HEK293 (cell line): ENCODE results near the gene OPCML.

Source experiments
- CTCF ChIA-PET: fragments of 350-600 bp; formaldehyde crosslinking; extraction: SDS; loops from one replicate; lab custom pipeline; 2021; ENCODE audit warnings: antibody characterized with exemption; lab: Yijun Ruan, JAX
- POLR2A ChIA-PET: fragments of 300-600 bp; formaldehyde crosslinking; extraction: SDS; loops from one replicate; lab custom pipeline; 2020; ENCODE audit warnings: antibody characterized with exemption, inconsistent platforms; lab: Yijun Ruan, JAX
- H3K27ac ChIP-seq: fragments of 200-500 bp; sonication (Bioruptor generic); 2 replicates; pipeline ENCODE4 v1.5.1; 2014; ENCODE audit warnings: low read depth, low read length, control low read depth, inconsistent platforms; ENCODE audit errors: extremely low read depth
- H3K36me3 ChIP-seq, 2 experiments: fragments of 200-500 bp in 1 of 2; sonication (Bioruptor generic) in 1 of 2; 1 replicate in 1 of 2; 2 replicates in 1 of 2; pipeline ENCODE4 v1.5.1; 2014 to 2017; ENCODE audit warnings: inconsistent platforms in 2 of 2, low read length in 2 of 2; ENCODE audit not compliant: control insufficient read depth in 2 of 2, insufficient read depth in 1 of 2
- H3K4me1 ChIP-seq: fragments of 200-500 bp; sonication (Bioruptor generic); 2 replicates; pipeline ENCODE4 v1.5.1; 2014; ENCODE audit warnings: mild to moderate bottlenecking, low read length, inconsistent platforms; ENCODE audit not compliant: control insufficient read depth, insufficient read depth
- H3K4me3 ChIP-seq: 2 replicates; pipeline ENCODE4 v1.5.1; 2011; ENCODE audit warnings: low read depth, mild to moderate bottlenecking, control low read depth, low read length, moderate library complexity
- H3K9me3 ChIP-seq: fragments of 200-500 bp; sonication (Bioruptor generic); 2 replicates; pipeline ENCODE4 v1.5.1; 2014; ENCODE audit warnings: low read depth, low read length, inconsistent platforms; ENCODE audit not compliant: control insufficient read depth, insufficient read depth
- EGR2 ChIP-seq: fragments of 450-650 bp; formaldehyde crosslinking; IDR thresholded peaks from 2 replicates; pipeline ENCODE4 v1.5.1; 2016; ENCODE audit warnings: low read depth, missing biosample characterization, missing genetic modification characterization
- GLIS2 ChIP-seq: fragments of 450-650 bp; formaldehyde crosslinking; IDR thresholded peaks from 2 replicates; pipeline ENCODE4 v1.5.1; 2016; ENCODE audit warnings: missing biosample characterization, missing genetic modification characterization
- SCRT2 ChIP-seq: fragments of 450-650 bp; formaldehyde crosslinking; IDR thresholded peaks from 2 replicates; pipeline ENCODE4 v1.5.1; 2016; ENCODE audit warnings: missing biosample characterization, missing genetic modification characterization
- SETDB1 ChIP-seq: IDR thresholded peaks from one replicate; pipeline ENCODE4 v1.6.1; 2017; ENCODE audit warnings: mild to moderate bottlenecking, low read length, moderate library complexity, mixed read lengths; ENCODE audit not compliant: insufficient read length
- ZIC2 ChIP-seq: fragments of 450-650 bp; formaldehyde crosslinking; IDR thresholded peaks from 2 replicates; pipeline ENCODE4 v1.5.1; 2016; ENCODE audit warnings: missing biosample characterization, missing genetic modification characterization
- ZNF112 ChIP-seq: fragments of 450-650 bp; formaldehyde crosslinking; IDR thresholded peaks from 2 replicates; pipeline ENCODE4 v1.5.0; 2017; ENCODE audit warnings: missing biosample characterization, missing genetic modification characterization
- ZNF501 ChIP-seq: fragments of 450-650 bp; formaldehyde crosslinking; IDR thresholded peaks from 2 replicates; pipeline ENCODE4 v1.5.1; 2016; ENCODE audit warnings: missing biosample characterization, missing genetic modification characterization
- ZNF521 ChIP-seq: fragments of 450-650 bp; formaldehyde crosslinking; IDR thresholded peaks from 2 replicates; pipeline ENCODE4 v1.5.1; 2017; ENCODE audit warnings: missing biosample characterization, mild to moderate bottlenecking, missing genetic modification characterization
- ZNF530 ChIP-seq: fragments of 450-650 bp; formaldehyde crosslinking; IDR thresholded peaks from 2 replicates; pipeline ENCODE4 v1.5.1; 2016; ENCODE audit warnings: low read depth, missing biosample characterization, missing genetic modification characterization
- ZNF658 ChIP-seq: fragments of 450-650 bp; formaldehyde crosslinking; IDR thresholded peaks from 2 replicates; pipeline ENCODE4; 2016; ENCODE audit warnings: missing biosample characterization, missing genetic modification characterization
- ZNF707 ChIP-seq: fragments of 450-650 bp; formaldehyde crosslinking; IDR thresholded peaks from 2 replicates; pipeline ENCODE4 v1.5.1; 2016; ENCODE audit warnings: missing biosample characterization, missing genetic modification characterization
- ZNF747 ChIP-seq: fragments of 450-650 bp; formaldehyde crosslinking; IDR thresholded peaks from 2 replicates; pipeline ENCODE4 v1.5.1; 2016; ENCODE audit warnings: missing biosample characterization, missing genetic modification characterization
- ZNF776 ChIP-seq: fragments of 450-650 bp; formaldehyde crosslinking; IDR thresholded peaks from 2 replicates; pipeline ENCODE4 v1.5.0; 2017; ENCODE audit warnings: missing biosample characterization, missing genetic modification characterization, borderline replicate concordance
- ZNF843 ChIP-seq: fragments of 450-650 bp; formaldehyde crosslinking; IDR thresholded peaks from 2 replicates; pipeline ENCODE4 v1.5.1; 2016; ENCODE audit warnings: missing biosample characterization, missing genetic modification characterization
- ZSCAN23 ChIP-seq: fragments of 450-650 bp; formaldehyde crosslinking; IDR thresholded peaks from 2 replicates; pipeline ENCODE4 v1.5.1; 2016; ENCODE audit warnings: missing biosample characterization, missing genetic modification characterization
- TF ChIP-seq, protein P1 (sequence below): fragments of 450-650 bp; formaldehyde crosslinking; IDR thresholded peaks from 2 replicates; pipeline ENCODE4 v1.5.1; 2017; ENCODE audit warnings: missing biosample characterization, mild to moderate bottlenecking, missing genetic modification characterization, moderate library complexity
- TF ChIP-seq, protein P2 (sequence below): fragments of 450-650 bp; formaldehyde crosslinking; IDR thresholded peaks from 2 replicates; pipeline ENCODE4 v1.5.1; 2017; ENCODE audit warnings: missing biosample characterization, missing genetic modification characterization
- TF ChIP-seq, protein P3 (sequence below): fragments of 450-650 bp; formaldehyde crosslinking; IDR thresholded peaks from 2 replicates; pipeline ENCODE4 v1.5.1; 2016; ENCODE audit warnings: missing biosample characterization, missing genetic modification characterization
- TF ChIP-seq, protein P4 (sequence below): IDR thresholded peaks from 2 replicates; pipeline ENCODE4 v1.6.1; 2011; ENCODE audit warnings: mild to moderate bottlenecking, low read depth, low read length, borderline replicate concordance

Gene OPCML

DNA sequence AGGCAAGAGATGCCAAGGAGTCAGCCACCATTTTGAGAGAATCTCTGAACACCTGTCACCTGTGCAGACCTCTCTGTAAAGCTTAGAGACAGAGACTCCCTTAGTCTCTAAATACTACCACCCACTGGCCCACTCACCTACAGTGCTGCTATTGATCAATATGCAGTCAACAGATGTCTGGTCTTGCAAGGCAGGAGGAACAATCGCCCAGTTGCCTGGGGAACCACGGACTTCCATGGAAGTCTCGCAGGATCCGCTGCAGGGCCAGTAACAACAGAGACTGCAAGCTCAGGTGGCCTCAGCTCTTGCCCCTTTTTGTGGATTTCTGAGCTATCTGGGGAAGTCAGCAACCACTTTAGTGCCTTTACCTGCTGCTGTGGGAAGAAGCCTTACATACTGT, 195.1 kb downstream of the OPCML start (continued):
- TF ChIP-seq ZNF658 (tag by site-specific recombination) (no peak), ZNF707 (tag by site-specific recombination) (no peak), ZSCAN23 (tag by site-specific recombination) (no peak), ZNF501 (no peak)
- TF ChIP-seq, protein P1, sequence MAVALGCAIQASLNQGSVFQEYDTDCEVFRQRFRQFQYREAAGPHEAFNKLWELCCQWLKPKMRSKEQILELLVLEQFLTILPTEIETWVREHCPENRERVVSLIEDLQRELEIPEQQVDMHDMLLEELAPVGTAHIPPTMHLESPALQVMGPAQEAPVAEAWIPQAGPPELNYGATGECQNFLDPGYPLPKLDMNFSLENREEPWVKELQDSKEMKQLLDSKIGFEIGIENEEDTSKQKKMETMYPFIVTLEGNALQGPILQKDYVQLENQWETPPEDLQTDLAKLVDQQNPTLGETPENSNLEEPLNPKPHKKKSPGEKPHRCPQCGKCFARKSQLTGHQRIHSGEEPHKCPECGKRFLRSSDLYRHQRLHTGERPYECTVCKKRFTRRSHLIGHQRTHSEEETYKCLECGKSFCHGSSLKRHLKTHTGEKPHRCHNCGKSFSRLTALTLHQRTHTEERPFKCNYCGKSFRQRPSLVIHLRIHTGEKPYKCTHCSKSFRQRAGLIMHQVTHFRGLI (tag by site-specific recombination), result no peak
- TF ChIP-seq, protein P2, sequence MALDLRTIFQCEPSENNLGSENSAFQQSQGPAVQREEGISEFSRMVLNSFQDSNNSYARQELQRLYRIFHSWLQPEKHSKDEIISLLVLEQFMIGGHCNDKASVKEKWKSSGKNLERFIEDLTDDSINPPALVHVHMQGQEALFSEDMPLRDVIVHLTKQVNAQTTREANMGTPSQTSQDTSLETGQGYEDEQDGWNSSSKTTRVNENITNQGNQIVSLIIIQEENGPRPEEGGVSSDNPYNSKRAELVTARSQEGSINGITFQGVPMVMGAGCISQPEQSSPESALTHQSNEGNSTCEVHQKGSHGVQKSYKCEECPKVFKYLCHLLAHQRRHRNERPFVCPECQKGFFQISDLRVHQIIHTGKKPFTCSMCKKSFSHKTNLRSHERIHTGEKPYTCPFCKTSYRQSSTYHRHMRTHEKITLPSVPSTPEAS, result no peak
- TF ChIP-seq, all 188 proteins: peak for 0

DNA sequence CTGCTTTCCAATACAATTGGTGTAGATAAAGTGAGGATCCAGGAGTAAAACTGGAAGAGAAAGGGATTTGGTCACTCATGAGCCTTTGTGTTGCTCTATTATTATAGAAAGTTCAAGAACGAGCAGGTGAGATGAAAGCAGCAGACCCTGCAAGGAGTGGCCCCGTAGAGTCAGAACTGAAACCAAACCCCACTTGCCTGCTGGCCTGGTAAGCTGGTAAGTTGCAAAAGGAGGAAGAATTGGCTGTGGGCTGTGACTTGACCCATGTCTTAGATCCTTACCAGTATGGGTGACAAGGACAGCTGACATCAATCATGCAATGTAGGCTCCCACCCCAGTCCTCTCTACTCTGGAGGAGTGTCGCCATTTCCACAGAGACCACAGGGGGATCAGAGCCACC, 201.3 kb downstream of the OPCML start:
- H3K4me3 ChIP-seq, result no peak overlapping the region
- ChIA-PET CTCF (no interaction called here), POLR2A (no interaction called here)
- H3K4me1 ChIP-seq, result no peaks in the 10 kb centered on the region
- no peaks in the 10 kb centered on the region for H3K36me3 ChIP-seq
- H3K27ac ChIP-seq, result no peak overlapping the region
- TF ChIP-seq, protein P3, sequence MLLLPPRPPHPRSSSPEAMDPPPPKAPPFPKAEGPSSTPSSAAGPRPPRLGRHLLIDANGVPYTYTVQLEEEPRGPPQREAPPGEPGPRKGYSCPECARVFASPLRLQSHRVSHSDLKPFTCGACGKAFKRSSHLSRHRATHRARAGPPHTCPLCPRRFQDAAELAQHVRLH (tag by site-specific recombination), result no peak
- TF ChIP-seq SETDB1 (no peak), ZNF521 (no peak), ZNF776 (no peak), SCRT2 (tag by site-specific recombination) (no peak), ZNF843 (no peak), ZNF747 (tag by site-specific recombination) (no peak), GLIS2 (tag by site-specific recombination) (no peak), ZNF530 (no peak), ZIC2 (no peak)
- TF ChIP-seq, protein P4, sequence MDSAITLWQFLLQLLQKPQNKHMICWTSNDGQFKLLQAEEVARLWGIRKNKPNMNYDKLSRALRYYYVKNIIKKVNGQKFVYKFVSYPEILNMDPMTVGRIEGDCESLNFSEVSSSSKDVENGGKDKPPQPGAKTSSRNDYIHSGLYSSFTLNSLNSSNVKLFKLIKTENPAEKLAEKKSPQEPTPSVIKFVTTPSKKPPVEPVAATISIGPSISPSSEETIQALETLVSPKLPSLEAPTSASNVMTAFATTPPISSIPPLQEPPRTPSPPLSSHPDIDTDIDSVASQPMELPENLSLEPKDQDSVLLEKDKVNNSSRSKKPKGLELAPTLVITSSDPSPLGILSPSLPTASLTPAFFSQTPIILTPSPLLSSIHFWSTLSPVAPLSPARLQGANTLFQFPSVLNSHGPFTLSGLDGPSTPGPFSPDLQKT, result no peak
- no peaks in the 10 kb centered on the region for H3K9me3 ChIP-seq

DNA sequence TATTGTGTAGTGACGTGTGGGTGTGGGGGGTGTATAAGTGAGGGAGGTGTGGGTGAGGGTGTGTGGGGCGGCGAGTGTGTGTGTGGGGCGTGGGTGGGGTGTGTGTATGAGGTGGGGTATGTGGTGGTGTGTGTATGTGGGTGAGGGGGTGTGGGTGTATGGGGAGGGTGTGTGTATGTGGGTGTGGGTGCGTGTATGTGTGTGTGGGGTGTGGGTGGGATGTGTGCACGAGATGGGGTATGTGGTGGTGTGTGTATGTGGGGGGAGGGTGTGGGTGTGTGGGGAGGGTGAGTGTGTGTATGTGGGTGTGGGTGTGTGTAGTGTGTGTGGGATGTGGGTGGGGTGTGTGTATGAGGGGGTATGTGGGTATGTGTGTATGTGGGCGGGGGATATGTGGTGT, 205.5 kb downstream of the OPCML start:
- Histone ChIP-seq H3K9me3 (no peaks in the 10 kb centered on the region), H3K27ac (no peak overlapping the region), H3K4me3 (no peak overlapping the region), H3K4me1 (no peaks in the 10 kb centered on the region), H3K36me3 (no peaks in the 10 kb centered on the region)
- ChIA-PET POLR2A (no interaction called here), CTCF (no interaction called here)
- TF ChIP-seq EGR2 (peak; percentile 43; the same call in 1 of the 2 replicates), ZNF112 (tag by site-specific recombination) (no peak)

DNA sequence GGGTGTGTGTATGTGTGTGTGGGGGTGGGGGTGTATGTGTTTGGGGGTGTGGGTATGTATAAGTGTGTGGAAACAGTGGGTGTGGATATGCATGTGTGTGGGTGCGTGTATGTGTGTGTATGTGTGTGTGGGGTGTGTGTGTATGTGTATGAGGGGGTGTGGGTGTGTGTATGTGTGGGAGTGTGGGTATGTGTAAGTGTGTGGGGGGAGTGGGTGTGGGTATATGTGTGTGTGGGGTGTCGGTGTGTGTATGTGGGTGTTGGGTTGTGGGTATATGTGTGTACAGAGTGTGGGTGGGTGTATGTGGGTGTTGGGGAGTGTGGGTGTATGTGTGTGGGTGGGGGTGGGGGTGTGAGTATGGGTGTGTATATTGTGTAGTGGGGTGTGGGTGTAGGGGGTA, 206.0 kb downstream of the OPCML start:
- Histone ChIP-seq H3K9me3 (no peaks in the 10 kb centered on the region), H3K4me3 (no peak overlapping the region), H3K4me1 (no peaks in the 10 kb centered on the region), H3K36me3 (no peaks in the 10 kb centered on the region), H3K27ac (no peak overlapping the region)
- ChIA-PET POLR2A (no interaction called here), CTCF (no interaction called here)
- peak; percentile 52; the same call in 1 of the 2 replicates for TF ChIP-seq EGR2
- TF ChIP-seq ZSCAN23 (tag by site-specific recombination), result no peak
